Lower leg skin (tissue), 3 donors: ENCODE data around the gene RCAN2.

Experiments used
- CTCF ChIP-seq, 3 donors: fragments of 450-650 bp; IDR thresholded peaks; one replicate each; pipeline ENCODE4 v1.5.1; 2016; ENCODE audit warnings: antibody characterized with exemption in 3 of 3, mild to moderate bottlenecking in 3 of 3, moderate library complexity in 2 of 3
- POLR2A ChIP-seq, 2 donors: fragments of 450-650 bp; IDR thresholded peaks; one replicate each; pipeline ENCODE4 v1.6.1; 2016 to 2017; ENCODE audit warnings: antibody characterized with exemption in 2 of 2, mild to moderate bottlenecking in 1 of 2, moderate library complexity in 1 of 2

GRCh38 chr6:46452312-46452917 lies 38.8 kb downstream of the RCAN2 start:
- no peak for TF ChIP-seq CTCF (IDR thresholded peaks at IDR 0.05)
- no peak for TF ChIP-seq POLR2A (IDR thresholded peaks at IDR 0.05)
